Keratinocyte (primary cell): Measurements from ENCODE around the gene DMXL2.

ENCODE experiments used
- EZH2 ChIP-seq: IDR thresholded peaks from one replicate; pipeline ENCODE4 v1.6.1; 2012; ENCODE audit warnings: inconsistent platforms, mild to moderate bottlenecking, low read length, moderate library complexity
- TF ChIP-seq, protein P1 (sequence below), 3 experiments: IDR thresholded peaks in 1 of 3; conservative IDR thresholded peaks in 1 of 3; optimal IDR thresholded peaks in 1 of 3; 2 replicates in 2 of 3; 3 replicates in 1 of 3; pipeline versions ENCODE3 to v1.5.1; 2011; ENCODE audit warnings: low read length in 3 of 3, mild to moderate bottlenecking in 3 of 3, moderate library complexity in 2 of 3, control low read depth in 1 of 3, inconsistent platforms in 1 of 3; ENCODE audit not compliant: insufficient read depth in 2 of 3; ENCODE audit errors: extremely low read depth in 1 of 3

DNA sequence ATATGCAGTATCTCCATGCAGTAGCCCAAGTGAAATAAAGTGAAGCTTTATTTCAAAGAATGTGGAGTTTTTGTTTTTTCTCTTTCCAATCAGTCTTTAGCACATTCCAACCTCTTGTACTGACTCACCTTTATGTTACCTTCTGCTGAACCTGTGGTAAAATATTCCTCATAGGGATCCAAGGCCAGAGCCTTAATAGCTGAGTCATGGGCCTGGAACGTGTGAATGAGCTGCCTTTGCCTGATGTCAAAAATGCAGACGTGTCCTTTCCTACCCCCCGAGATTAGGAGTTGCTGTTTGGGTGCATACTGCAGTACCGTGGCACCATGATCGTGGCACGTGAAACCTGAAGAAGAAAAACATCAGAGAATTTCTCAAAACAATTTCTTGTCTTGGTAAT is 172.6 kb downstream of the DMXL2 start:
- TF ChIP-seq, protein P1, sequence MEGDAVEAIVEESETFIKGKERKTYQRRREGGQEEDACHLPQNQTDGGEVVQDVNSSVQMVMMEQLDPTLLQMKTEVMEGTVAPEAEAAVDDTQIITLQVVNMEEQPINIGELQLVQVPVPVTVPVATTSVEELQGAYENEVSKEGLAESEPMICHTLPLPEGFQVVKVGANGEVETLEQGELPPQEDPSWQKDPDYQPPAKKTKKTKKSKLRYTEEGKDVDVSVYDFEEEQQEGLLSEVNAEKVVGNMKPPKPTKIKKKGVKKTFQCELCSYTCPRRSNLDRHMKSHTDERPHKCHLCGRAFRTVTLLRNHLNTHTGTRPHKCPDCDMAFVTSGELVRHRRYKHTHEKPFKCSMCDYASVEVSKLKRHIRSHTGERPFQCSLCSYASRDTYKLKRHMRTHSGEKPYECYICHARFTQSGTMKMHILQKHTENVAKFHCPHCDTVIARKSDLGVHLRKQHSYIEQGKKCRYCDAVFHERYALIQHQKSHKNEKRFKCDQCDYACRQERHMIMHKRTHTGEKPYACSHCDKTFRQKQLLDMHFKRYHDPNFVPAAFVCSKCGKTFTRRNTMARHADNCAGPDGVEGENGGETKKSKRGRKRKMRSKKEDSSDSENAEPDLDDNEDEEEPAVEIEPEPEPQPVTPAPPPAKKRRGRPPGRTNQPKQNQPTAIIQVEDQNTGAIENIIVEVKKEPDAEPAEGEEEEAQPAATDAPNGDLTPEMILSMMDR (optimal IDR thresholded peaks at IDR 0.05 in 1 of 3, IDR thresholded peaks at IDR 0.05 in 1 of 3, conservative IDR thresholded peaks at IDR 0.05 in 1 of 3; ENCODE audit: extremely low read depth in 1 of 3, insufficient read depth in 2 of 3, low read length in 3 of 3) = no peak
- no peak for TF ChIP-seq EZH2
